Epithelial cell of proximal tubule (primary cell): ENCODE measurements around the gene CCN2. TPM values are rescaled to one million over a fixed set of nuclear protein-coding genes. Genes with fewer than 3 reads are reported as not detected.

ENCODE experiments used
- DNase-seq: peaks from one replicate; pipeline ENCODE4 v3.0.0-alpha.2; 2011; ENCODE audit warnings: low read depth
- H3K4me3 ChIP-seq: 2 replicates; pipeline ENCODE4 v1.5.1; 2011; ENCODE audit warnings: low read depth, mild to moderate bottlenecking, low read length
- total RNA-seq: library from RNA; depleted of rRNA; stranded (reverse); fragments of >200 nt; gene quantifications from 2 replicates; pipeline ENCODE4 v1.2.3, GENCODE V29; 2015
- TF ChIP-seq, protein P1 (sequence below): conservative IDR thresholded peaks from 2 replicates; pipeline ENCODE4 v1.5.1; 2012; ENCODE audit warnings: low read depth, mild to moderate bottlenecking, low read length

CCN2 gene
- total RNA-seq, 1 donor from 2014 or later = 40.1 TPM

GRCh38 chr6:131992557-131992956, 41.4 kb upstream of the CCN2 start:
- DNase-seq = no peak
- TF ChIP-seq, protein P1, sequence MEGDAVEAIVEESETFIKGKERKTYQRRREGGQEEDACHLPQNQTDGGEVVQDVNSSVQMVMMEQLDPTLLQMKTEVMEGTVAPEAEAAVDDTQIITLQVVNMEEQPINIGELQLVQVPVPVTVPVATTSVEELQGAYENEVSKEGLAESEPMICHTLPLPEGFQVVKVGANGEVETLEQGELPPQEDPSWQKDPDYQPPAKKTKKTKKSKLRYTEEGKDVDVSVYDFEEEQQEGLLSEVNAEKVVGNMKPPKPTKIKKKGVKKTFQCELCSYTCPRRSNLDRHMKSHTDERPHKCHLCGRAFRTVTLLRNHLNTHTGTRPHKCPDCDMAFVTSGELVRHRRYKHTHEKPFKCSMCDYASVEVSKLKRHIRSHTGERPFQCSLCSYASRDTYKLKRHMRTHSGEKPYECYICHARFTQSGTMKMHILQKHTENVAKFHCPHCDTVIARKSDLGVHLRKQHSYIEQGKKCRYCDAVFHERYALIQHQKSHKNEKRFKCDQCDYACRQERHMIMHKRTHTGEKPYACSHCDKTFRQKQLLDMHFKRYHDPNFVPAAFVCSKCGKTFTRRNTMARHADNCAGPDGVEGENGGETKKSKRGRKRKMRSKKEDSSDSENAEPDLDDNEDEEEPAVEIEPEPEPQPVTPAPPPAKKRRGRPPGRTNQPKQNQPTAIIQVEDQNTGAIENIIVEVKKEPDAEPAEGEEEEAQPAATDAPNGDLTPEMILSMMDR = no peak
- no peak overlapping the region for H3K4me3 ChIP-seq

DNA sequence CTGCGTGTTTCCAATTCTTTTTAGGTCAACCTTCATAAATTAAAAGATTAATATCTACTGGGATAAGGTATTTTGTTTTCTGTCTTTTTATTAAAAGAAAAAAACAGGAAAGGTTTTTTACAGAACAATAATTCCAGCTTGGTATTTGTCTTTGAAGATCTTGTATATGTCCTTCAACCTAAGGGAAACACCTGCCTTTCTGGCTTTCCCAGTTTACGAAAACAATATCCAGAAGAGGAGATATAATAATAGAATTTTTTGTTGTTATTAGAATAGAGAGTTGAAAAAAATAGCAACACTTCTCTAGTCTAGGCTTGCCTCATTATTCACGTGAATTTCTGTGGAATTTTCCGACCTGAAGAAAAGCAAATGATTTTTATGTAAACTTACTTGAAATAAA, 37.9 kb upstream of the CCN2 start:
- TF ChIP-seq, protein P1 = no peak
- no peak overlapping the region for H3K4me3 ChIP-seq
- DNase-seq = no peak

- H3K4me3 ChIP-seq = no peak overlapping the region
- TF ChIP-seq, protein P1 = no peak
- DNase-seq = no peak
These were observed 31.6 kb upstream of the CCN2 start for GRCh38 chr6:131982740-131983259.

GRCh38 chr6:131981624-131981978, 30.4 kb upstream of the CCN2 start:
- no peak overlapping the region for H3K4me3 ChIP-seq
- no peak for DNase-seq
- TF ChIP-seq, protein P1 = no peak

- DNase-seq = no peak
- TF ChIP-seq, protein P1 = no peak
- H3K4me3 ChIP-seq = no peak overlapping the region
These were observed 29.8 kb upstream of the CCN2 start for GRCh38 chr6:131980791-131981623.

DNA sequence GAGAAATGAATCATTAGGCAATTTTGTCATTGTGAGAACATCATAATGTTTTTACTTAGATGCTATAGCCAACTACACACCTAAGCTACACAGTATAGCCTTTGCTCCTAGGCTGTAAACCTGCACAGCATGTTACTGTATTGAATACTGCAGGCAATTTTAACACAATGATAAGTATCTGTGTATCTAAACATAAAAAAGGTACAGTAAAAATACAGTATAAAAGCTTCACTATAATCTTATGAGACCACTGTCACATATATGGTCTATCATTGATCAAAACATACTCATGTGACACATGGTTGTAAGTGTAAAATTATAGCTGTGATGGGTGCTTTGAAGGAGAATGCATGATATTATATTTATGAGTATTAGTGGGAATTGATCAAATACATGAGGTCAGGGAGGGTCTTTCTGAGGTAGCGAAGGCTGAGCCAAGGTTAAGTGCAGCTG, 29.2 kb upstream of the CCN2 start:
- TF ChIP-seq, protein P1 = no peak
- H3K4me3 ChIP-seq = no peak overlapping the region
- no peak for DNase-seq
